ENCODE data around the gene NDUFS2.

DNA sequence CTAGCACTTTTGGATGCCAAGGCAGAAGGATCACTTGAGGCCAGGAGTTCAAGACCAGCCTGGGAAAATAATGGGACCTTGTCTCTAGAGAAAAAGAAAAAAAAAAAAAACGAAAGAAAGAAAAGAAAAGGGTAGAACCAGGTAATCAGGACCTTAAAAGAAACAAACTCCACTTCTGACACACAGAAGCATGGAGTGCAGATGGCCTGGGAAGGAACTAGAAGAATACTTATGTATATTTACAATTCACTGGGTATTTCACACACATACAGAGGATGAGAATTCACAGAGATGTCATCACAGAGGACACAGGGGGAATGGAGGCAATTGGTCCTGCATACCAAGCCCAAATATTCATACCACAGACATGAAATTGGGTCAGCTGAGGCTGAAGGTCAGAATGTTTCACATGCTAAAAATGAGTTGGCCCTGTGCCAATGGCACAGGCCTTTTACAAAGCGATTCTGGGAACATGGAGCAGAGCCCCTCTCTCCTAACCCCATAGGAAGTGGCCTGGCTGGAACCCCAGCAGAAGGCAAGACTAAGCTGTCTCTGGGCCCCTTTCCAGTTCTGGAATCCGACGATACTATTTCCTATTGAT is 29.3 kb upstream of the NDUFS2 start:
- no peak for TF ChIP-seq CSDC2 (CRISPR knock-in tag; IDR thresholded peaks at IDR 0.05)
- no peak for TF ChIP-seq BACH2 (CRISPR knock-in tag; IDR thresholded peaks at IDR 0.05; ENCODE audit: borderline replicate concordance)
- TF ChIP-seq, protein P1, sequence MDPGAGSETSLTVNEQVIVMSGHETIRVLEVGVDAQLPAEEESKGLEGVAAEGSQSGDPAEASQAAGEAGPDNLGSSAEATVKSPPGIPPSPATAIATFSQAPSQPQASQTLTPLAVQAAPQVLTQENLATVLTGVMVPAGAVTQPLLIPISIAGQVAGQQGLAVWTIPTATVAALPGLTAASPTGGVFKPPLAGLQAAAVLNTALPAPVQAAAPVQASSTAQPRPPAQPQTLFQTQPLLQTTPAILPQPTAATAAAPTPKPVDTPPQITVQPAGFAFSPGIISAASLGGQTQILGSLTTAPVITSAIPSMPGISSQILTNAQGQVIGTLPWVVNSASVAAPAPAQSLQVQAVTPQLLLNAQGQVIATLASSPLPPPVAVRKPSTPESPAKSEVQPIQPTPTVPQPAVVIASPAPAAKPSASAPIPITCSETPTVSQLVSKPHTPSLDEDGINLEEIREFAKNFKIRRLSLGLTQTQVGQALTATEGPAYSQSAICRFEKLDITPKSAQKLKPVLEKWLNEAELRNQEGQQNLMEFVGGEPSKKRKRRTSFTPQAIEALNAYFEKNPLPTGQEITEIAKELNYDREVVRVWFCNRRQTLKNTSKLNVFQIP (CRISPR knock-in tag; IDR thresholded peaks at IDR 0.05; ENCODE audit: borderline replicate concordance, low read depth), result no peak
- TF ChIP-seq ISL1 (CRISPR knock-in tag; IDR thresholded peaks at IDR 0.05), result no peak
- TF ChIP-seq ARNTL (CRISPR knock-in tag; IDR thresholded peaks at IDR 0.05; ENCODE audit: borderline replicate concordance, low read depth), result no peak
- TF ChIP-seq ZNF565 (CRISPR knock-in tag; conservative IDR thresholded peaks at IDR 0.05; ENCODE audit: low read depth), result no peak
- no peak for TF ChIP-seq TOX (CRISPR knock-in tag; IDR thresholded peaks at IDR 0.05; ENCODE audit: borderline replicate concordance)

Measured in SK-N-SH treated with all-trans-retinoic acid at 6 μM for 48 hours (cell line).